Ramos (cell line): ENCODE results near the gene FBXO21.

Experiments
- in situ Hi-C: fragments of 300-500 bp; cut with MboI; formaldehyde crosslinking; loops from one replicate; pipeline ENCODE4 v1.14.3; 2022; ENCODE audit warnings: low sequenced_read_pairs; ENCODE audit not compliant: unreplicated experiment

FBXO21 gene

GRCh38 chr12:117168976-117169375, 21.3 kb downstream of the FBXO21 start:
- in situ Hi-C loops, result no loop called here

DNA sequence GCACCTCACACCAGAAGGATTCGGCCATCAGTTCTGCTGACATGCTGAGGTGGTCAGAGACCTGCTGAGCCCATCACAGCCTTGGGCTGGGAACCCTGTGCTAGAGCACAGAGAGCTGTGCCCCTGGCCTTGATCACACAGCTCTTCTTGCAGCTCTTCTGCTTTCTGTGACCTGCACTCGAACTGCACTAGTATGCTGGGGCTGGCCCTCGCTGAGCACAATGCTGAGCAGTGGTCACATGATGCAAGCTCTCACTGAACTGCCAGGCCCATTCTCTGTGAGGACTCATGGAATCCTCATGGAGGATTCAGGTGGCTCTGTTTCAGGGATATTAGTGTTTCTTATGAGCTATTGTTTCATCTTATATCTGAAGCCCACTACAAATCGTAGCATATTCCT, 22.5 kb downstream of the FBXO21 start:
- in situ Hi-C loops, result no loop called here

GRCh38 chr12:117166107-117166506, 24.2 kb downstream of the FBXO21 start:
- in situ Hi-C loops, result no loop called here

GRCh38 chr12:117165342-117165741, 24.9 kb downstream of the FBXO21 start:
- in situ Hi-C loops, result no loop called here

GRCh38 chr12:117162633-117163032, 27.6 kb downstream of the FBXO21 start:
- in situ Hi-C loops, result no loop called here

GRCh38 chr12:117162167-117162539, 28.1 kb downstream of the FBXO21 start:
- in situ Hi-C loops, result no loop called here

- in situ Hi-C loops, result no loop called here
Measured at GRCh38 chr12:117161460-117162166, 28.7 kb downstream of the FBXO21 start.

DNA sequence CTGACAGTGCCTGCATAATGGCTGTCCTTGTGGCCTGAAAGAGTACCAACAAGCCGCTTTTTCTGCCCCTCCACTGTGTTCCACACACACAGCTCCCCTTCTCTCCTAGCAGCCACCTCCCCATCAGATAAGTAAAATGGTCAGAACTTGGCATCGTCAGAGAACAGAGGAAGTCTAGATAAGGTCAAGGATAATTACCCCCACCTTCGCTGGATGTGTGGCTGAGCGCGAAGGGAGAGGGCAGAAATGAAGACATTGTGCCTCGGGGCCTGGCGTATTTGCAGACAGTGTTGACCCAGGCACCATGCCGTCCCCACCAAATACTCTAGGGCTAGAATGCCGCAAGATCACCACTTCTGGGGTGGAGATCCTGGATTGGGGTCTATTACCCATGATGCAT, 30.6 kb downstream of the FBXO21 start:
- in situ Hi-C loops, result no loop called here

DNA sequence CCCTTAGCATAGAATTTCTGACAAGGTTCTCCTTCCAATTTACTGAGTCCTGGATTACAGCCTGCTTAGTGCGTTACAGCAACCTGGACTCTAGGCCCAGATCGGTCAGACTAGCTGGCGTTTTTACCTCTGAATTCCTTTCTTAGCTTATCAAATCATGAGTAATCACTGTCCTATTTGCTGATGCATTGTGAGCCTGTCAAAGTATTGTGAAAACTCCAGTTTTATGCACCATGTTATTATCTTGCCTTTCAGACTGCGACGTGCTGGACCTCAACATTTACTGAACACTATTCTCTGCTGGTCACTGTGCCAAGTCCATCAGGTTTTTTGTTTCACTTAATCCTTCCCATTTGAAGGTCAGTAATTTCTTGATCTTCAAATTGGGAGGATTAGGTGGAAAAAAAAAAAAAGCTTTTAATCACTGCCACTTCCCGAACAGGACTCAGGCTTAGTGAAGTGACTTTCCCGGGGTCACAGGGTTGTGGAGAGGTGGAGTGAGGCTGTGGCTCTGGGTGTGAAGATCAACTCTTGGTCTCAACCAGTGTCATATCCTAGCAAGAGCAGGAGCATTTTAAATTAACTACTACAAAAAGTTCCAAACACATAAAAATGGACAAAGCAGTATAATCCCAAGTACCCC, 31.2 kb downstream of the FBXO21 start:
- in situ Hi-C loops, result no loop called here

- in situ Hi-C loops, result no loop called here
Measured at GRCh38 chr12:117158096-117158495, 32.2 kb downstream of the FBXO21 start.

DNA sequence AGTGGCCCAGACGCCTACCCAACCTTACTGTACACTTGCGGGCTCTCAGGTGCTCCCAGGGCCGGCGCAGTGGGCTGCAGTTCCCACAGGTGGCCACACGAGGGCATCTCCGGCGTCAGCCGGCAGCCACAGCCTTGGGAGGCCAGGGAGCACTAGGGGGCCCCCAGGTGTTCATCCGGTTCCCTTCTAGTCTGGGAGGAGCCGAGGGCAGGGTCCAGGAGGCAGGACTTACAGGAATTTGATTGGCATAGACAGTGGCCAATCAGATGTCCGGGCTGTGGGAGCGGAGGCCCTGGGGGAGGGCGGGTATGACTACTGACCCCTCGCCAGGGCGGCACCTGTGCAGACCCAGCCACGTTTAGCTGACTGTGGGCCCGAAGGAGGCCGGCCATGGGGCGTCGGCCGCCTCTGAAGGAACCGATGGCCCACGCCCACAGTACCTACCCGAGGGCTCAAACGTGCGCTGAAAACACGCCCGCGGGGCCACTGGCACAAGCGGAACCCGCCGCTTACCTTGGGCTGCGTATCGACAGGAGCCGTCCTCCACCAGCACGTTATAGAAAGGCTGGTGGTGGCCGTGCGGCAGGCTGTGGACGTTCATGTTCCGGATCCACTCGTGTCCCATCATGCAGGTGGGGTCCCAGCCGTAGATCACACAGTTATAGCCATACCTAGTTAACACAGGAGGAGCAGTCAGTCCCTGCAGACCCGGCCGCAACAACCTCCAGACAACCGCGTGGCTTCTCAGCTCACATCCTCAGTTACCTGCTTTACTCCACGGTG, 34.8 kb downstream of the FBXO21 start:
- in situ Hi-C loops, result no loop called here

- in situ Hi-C loops, result no loop called here
Measured at GRCh38 chr12:117152793-117153775, 37.2 kb downstream of the FBXO21 start.

- in situ Hi-C loops, result no loop called here
Measured at GRCh38 chr12:117151403-117152031, 38.8 kb downstream of the FBXO21 start.

- in situ Hi-C loops, result no loop called here
Measured at GRCh38 chr12:117149431-117149830, 40.8 kb downstream of the FBXO21 start.

GRCh38 chr12:117148642-117149041, 41.6 kb downstream of the FBXO21 start:
- in situ Hi-C loops, result no loop called here

DNA sequence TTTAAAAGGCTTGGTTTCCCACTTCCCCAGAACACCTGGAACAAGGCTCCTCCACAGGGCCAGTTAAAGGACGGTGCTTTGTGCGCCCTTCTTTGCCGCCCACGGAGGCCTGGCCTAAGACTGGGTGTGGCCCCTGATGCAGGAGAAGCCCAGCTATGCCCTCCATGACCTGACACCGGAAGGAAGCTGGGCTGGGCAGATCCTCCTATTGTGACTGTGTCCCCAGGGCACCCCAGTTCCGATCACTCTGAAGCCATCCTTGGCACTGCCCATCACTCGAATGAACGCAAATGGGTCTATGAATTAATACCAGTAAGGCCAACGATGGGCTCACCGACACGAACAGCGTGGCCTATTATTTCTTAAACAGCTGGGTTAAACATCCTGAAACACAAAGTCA, 42.6 kb downstream of the FBXO21 start:
- in situ Hi-C loops, result no loop called here

DNA sequence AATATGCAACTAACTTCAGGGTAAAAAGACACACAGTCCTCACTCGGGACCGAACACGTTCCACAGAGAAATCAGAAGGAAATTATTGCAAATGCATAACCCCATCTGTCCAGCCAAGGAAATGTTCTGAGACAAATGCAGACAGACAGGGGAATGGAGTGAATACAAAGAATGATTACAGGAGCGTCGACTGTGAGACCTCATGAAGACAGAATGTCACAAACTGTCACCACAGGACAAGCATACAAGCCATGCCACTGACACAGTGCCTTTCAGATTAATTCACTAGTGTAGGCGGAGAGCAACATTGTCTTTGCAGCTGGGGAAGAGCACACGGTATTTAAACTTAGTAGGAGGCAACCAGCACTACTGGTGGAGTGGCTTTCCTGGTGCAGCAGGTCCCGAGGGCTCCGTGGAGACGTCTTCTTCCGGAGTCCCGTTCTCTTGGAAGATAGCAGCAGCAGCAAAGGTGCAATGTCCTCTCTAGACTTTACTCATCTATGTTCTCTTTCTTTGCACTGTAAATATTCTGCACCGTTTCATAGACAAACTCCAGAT, 44.6 kb downstream of the FBXO21 start:
- in situ Hi-C loops, result no loop called here

DNA sequence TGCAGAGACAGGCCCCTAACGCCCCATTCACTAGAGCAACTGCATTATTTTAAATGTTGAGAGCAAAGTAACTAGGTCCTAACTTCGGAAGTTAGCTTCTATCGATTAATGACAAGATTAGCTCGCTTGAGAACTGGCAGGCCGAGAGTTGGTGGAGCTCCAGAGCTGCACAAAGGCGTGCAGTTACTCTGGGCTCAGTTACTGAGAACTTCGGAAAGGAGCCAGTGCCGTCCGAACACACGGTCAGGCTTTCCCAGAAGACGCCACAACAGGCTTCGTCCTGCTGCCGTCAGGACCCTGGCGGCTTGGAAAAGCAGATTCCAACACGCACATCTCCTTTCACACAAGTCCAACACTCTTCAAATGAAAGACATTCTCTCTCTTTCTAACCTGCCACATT, 45.7 kb downstream of the FBXO21 start:
- in situ Hi-C loops, result no loop called here

GRCh38 chr12:117143008-117143532, 47.2 kb downstream of the FBXO21 start:
- in situ Hi-C loops, result no loop called here
